Stimulated activated CD8-positive, alpha-beta memory T cell treated with anti-CD3 and anti-CD28 coated beads, Interleukin-7, amount 100 ng/mL, for 4 hours (primary cell): Measurements from ENCODE around the gene CBLN1.

Experiments
- DNase-seq, 2 donors: peaks; one replicate each; pipeline ENCODE4 v3.0.0-alpha.2; 2020; ENCODE audit warnings: low read depth in 2 of 2

Gene CBLN1

GRCh38 chr16:49281480-49281842, at the start of gene CBLN1:
Gene CBLN1, minus strand, starts transcription at chr16:49281838. Its CDS starts 373 bp downstream, at chr16:49281465.
- no peak for DNase-seq

- DNase-seq, result no peak
These were observed 49.0 kb upstream of the CBLN1 start for GRCh38 chr16:49330562-49331201.

- DNase-seq, result no peak
These were observed 46.7 kb upstream of the CBLN1 start for GRCh38 chr16:49328325-49328724.

GRCh38 chr16:49327466-49327865, 45.8 kb upstream of the CBLN1 start:
- no peak for DNase-seq

- DNase-seq, result no peak
These were observed 43.1 kb upstream of the CBLN1 start for GRCh38 chr16:49324703-49325102.

GRCh38 chr16:49315602-49316001, 34.0 kb upstream of the CBLN1 start:
- no peak for DNase-seq

- DNase-seq, result no peak
These were observed 30.8 kb upstream of the CBLN1 start for GRCh38 chr16:49312389-49312985.

GRCh38 chr16:49311823-49312222, 30.2 kb upstream of the CBLN1 start:
- DNase-seq, result no peak

GRCh38 chr16:49307176-49307575, 25.5 kb upstream of the CBLN1 start:
- no peak for DNase-seq

- no peak for DNase-seq
These were observed 23.8 kb upstream of the CBLN1 start for GRCh38 chr16:49305406-49305805.

- DNase-seq, result no peak
These were observed 10.8 kb upstream of the CBLN1 start for GRCh38 chr16:49292413-49292812.

- DNase-seq, result no peak
These were observed 5.9 kb upstream of the CBLN1 start for GRCh38 chr16:49287572-49287971.

GRCh38 chr16:49284962-49285361, 3.3 kb upstream of the CBLN1 start:
- no peak for DNase-seq

GRCh38 chr16:49283376-49284049, 1.9 kb upstream of the CBLN1 start:
- DNase-seq, result no peak

GRCh38 chr16:49282690-49283375, 1.2 kb upstream of the CBLN1 start:
- no peak for DNase-seq

- no peak for DNase-seq
These were observed 405 bp upstream of the CBLN1 start for GRCh38 chr16:49281843-49282642.

- no peak for DNase-seq
These were observed 732 bp downstream of the CBLN1 start for GRCh38 chr16:49280841-49281371.

- no peak for DNase-seq
These were observed 1.4 kb downstream of the CBLN1 start for GRCh38 chr16:49280105-49280741.

GRCh38 chr16:49278944-49279725, 2.5 kb downstream of the CBLN1 start:
- DNase-seq, result no peak

- DNase-seq, result no peak
These were observed 3.1 kb downstream of the CBLN1 start for GRCh38 chr16:49278567-49278827.
